Endothelial cell of hepatic sinusoid (primary cell): Measurements from ENCODE around the gene AK9.

Source experiments
- in situ Hi-C: cut with HindIII; loops from 2 replicates; pipeline ENCODE4 v1.10.0; 2017; ENCODE audit warnings: low sequenced_read_pairs

AK9 gene

GRCh38 chr6:109485266-109485935 is 205.6 kb downstream of the AK9 start:
- in situ Hi-C loops = no loop called here

GRCh38 chr6:109484122-109484521 is 206.9 kb downstream of the AK9 start:
- in situ Hi-C loops = no loop called here

- in situ Hi-C loops = no loop called here
Measured at GRCh38 chr6:109483735-109484057, 207.3 kb downstream of the AK9 start.

- in situ Hi-C loops = no loop called here
Measured at GRCh38 chr6:109482905-109483734, 207.9 kb downstream of the AK9 start, which contains the start of gene ZBTB24. Gene ZBTB24, minus strand, starts transcription at chr6:109483219. Its CDS starts 1,193 bp downstream, at chr6:109482026.

GRCh38 chr6:109480993-109481480 is 210.0 kb downstream of the AK9 start:
- in situ Hi-C loops = no loop called here

GRCh38 chr6:109478841-109479624 is 212.0 kb downstream of the AK9 start:
- in situ Hi-C loops = no loop called here

GRCh38 chr6:109478222-109478805 is 212.7 kb downstream of the AK9 start:
- in situ Hi-C loops = no loop called here

GRCh38 chr6:109477725-109478124 is 213.3 kb downstream of the AK9 start:
- in situ Hi-C loops = no loop called here

- in situ Hi-C loops = no loop called here
Measured at GRCh38 chr6:109477184-109477583, 213.8 kb downstream of the AK9 start.

- in situ Hi-C loops = no loop called here
Measured at GRCh38 chr6:109475625-109476024, 215.4 kb downstream of the AK9 start.

- in situ Hi-C loops = no loop called here
Measured at GRCh38 chr6:109474995-109475394, 216.0 kb downstream of the AK9 start.

- in situ Hi-C loops = no loop called here
Measured at GRCh38 chr6:109473120-109473519, 217.9 kb downstream of the AK9 start.

- in situ Hi-C loops = no loop called here
Measured at GRCh38 chr6:109472132-109472995, 218.6 kb downstream of the AK9 start.

GRCh38 chr6:109471105-109471810 is 219.7 kb downstream of the AK9 start:
- in situ Hi-C loops = no loop called here

- in situ Hi-C loops = loop anchor here (10.0 kb wide), 1 partner anchor 95 kb away; no protein-coding TSS in a partner anchor
Measured at GRCh38 chr6:109469591-109470189, 221.3 kb downstream of the AK9 start.

GRCh38 chr6:109467696-109468095 is 223.3 kb downstream of the AK9 start:
- in situ Hi-C loops = loop anchor here (10.0 kb wide), 1 partner anchor 93 kb away; no protein-coding TSS in a partner anchor

- in situ Hi-C loops = loop anchor here (10.0 kb wide), 1 partner anchor 92 kb away; no protein-coding TSS in a partner anchor
Measured at GRCh38 chr6:109466212-109466923, 224.6 kb downstream of the AK9 start.

GRCh38 chr6:109465772-109466171 is 225.2 kb downstream of the AK9 start:
- in situ Hi-C loops = loop anchor here (10.0 kb wide), 1 partner anchor 91 kb away; no protein-coding TSS in a partner anchor
